Activated CD8-positive, alpha-beta memory T cell treated with anti-CD3 and anti-CD28 coated beads for 48 hours (primary cell): Measurements from ENCODE around the gene COMMD3.
"Not testable (repeated sequence)": the region's sequence is repeated elsewhere in the genome, so short reads cannot be mapped to it uniquely, and the experiment has no call there.

Experiments
- DNase-seq, 3 experiments: peaks; one replicate each; pipeline ENCODE4 v3.0.0-alpha.2; 2020; ENCODE audit warnings: low read depth in 2 of 3, low spot score in 2 of 3

Gene COMMD3

GRCh38 chr10:22338185-22338900, 22.2 kb downstream of the COMMD3 start:
- no peak for DNase-seq

- DNase-seq, result no peak
Observed at GRCh38 chr10:22338931-22339330, 22.7 kb downstream of the COMMD3 start.

- no peak for DNase-seq
Observed at GRCh38 chr10:22339761-22340328, 23.7 kb downstream of the COMMD3 start.

- peak in 1 of 3 experiments; percentile 51 for DNase-seq
Observed at GRCh38 chr10:22340329-22341189, 24.4 kb downstream of the COMMD3 start.

- DNase-seq, result no peak
Observed at GRCh38 chr10:22341190-22341925, 25.2 kb downstream of the COMMD3 start.

GRCh38 chr10:22341926-22342196, 25.7 kb downstream of the COMMD3 start:
- no peak for DNase-seq

- DNase-seq, result no peak
Observed at GRCh38 chr10:22342421-22342820, 26.2 kb downstream of the COMMD3 start.

- no peak for DNase-seq
Observed at GRCh38 chr10:22343731-22344130, 27.5 kb downstream of the COMMD3 start.

- DNase-seq, result no peak
Observed at GRCh38 chr10:22344249-22344648, 28.1 kb downstream of the COMMD3 start.

GRCh38 chr10:22344781-22345300, 28.7 kb downstream of the COMMD3 start:
- DNase-seq, result no peak

- DNase-seq, result no peak
Observed at GRCh38 chr10:22345301-22346095, 29.3 kb downstream of the COMMD3 start, which contains the start of gene SPAG6. SPAG6 (plus strand) TSS chr10:22345496; CDS start chr10:22345612, 116 bp downstream.

- DNase-seq, result no peak
Observed at GRCh38 chr10:22346096-22346661, 30.0 kb downstream of the COMMD3 start.

- DNase-seq, result no peak
Observed at GRCh38 chr10:22349755-22350154, 33.6 kb downstream of the COMMD3 start.

- no peak for DNase-seq
Observed at GRCh38 chr10:22351131-22351703, 35.0 kb downstream of the COMMD3 start.

GRCh38 chr10:22356324-22356873, 40.2 kb downstream of the COMMD3 start:
- DNase-seq, result no peak

GRCh38 chr10:22357770-22358169, 41.6 kb downstream of the COMMD3 start:
- DNase-seq, result not testable (repeated sequence)

GRCh38 chr10:22363305-22363704, 47.1 kb downstream of the COMMD3 start:
- DNase-seq, result no peak

- DNase-seq, result no peak
Observed at GRCh38 chr10:22364407-22365140, 48.4 kb downstream of the COMMD3 start.

- DNase-seq, result no peak
Observed at GRCh38 chr10:22365233-22365632, 49.0 kb downstream of the COMMD3 start.
